ENCODE results near the gene PTPRE.

The PTPRE gene

GRCh38 chr10:127907411-127908105 is 655 bp downstream of the PTPRE start:
- H3K36me3 Mint-ChIP-seq (ENCODE audit: low read depth), result no peaks in the 10 kb centered on the region
- peaks cover 36% of the 10 kb centered on the region for H3K27me3 Mint-ChIP-seq (ENCODE audit: low read depth)
- H3K4me3 Mint-ChIP-seq, result no peak overlapping the region
- H3K4me1 Mint-ChIP-seq (ENCODE audit: low read depth), result peaks cover 2% of the 10 kb centered on the region
- H3K27ac Mint-ChIP-seq, result no peak overlapping the region
- no peaks in the 10 kb centered on the region for H3K9me3 Mint-ChIP-seq
- no peak for DNase-seq (ENCODE audit: low spot score)

GRCh38 chr10:127908106-127908958 is 1.4 kb downstream of the PTPRE start:
- Mint-ChIP-seq H3K9me3 (no peaks in the 10 kb centered on the region), H3K4me3 (no peak overlapping the region), H3K4me1 (ENCODE audit: low read depth) (peaks cover 2% of the 10 kb centered on the region), H3K36me3 (ENCODE audit: low read depth) (no peaks in the 10 kb centered on the region), H3K27me3 (ENCODE audit: low read depth) (peaks cover 33% of the 10 kb centered on the region), H3K27ac (no peak overlapping the region)
- DNase-seq (ENCODE audit: low spot score), result no peak

- no peak overlapping the region for H3K4me3 Mint-ChIP-seq
- H3K27me3 Mint-ChIP-seq (ENCODE audit: low read depth), result peaks cover 31% of the 10 kb centered on the region
Observed at GRCh38 chr10:127908959-127909267, 2.0 kb downstream of the PTPRE start.

GRCh38 chr10:127909716-127910463 is 3.0 kb downstream of the PTPRE start:
- H3K4me3 Mint-ChIP-seq, result no peak overlapping the region
- no peak for DNase-seq (ENCODE audit: low spot score)
- peaks cover 2% of the 10 kb centered on the region for H3K4me1 Mint-ChIP-seq (ENCODE audit: low read depth)
- H3K27ac Mint-ChIP-seq, result no peak overlapping the region
- H3K27me3 Mint-ChIP-seq (ENCODE audit: low read depth), result peaks cover 26% of the 10 kb centered on the region
- no peaks in the 10 kb centered on the region for H3K9me3 Mint-ChIP-seq
- H3K36me3 Mint-ChIP-seq (ENCODE audit: low read depth), result no peaks in the 10 kb centered on the region

More at GRCh38 chr10:127908959-127909267, 2.0 kb downstream of the PTPRE start:
- peaks cover 2% of the 10 kb centered on the region for H3K4me1 Mint-ChIP-seq (ENCODE audit: low read depth)
- no peak overlapping the region for H3K27ac Mint-ChIP-seq
- no peak for DNase-seq (ENCODE audit: low spot score)
- no peaks in the 10 kb centered on the region for H3K9me3 Mint-ChIP-seq
- no peaks in the 10 kb centered on the region for H3K36me3 Mint-ChIP-seq (ENCODE audit: low read depth)

GRCh38 chr10:127910464-127910770 is 3.5 kb downstream of the PTPRE start:
- peaks cover 25% of the 10 kb centered on the region for H3K27me3 Mint-ChIP-seq (ENCODE audit: low read depth)
- no peaks in the 10 kb centered on the region for H3K36me3 Mint-ChIP-seq (ENCODE audit: low read depth)
- no peak overlapping the region for H3K4me3 Mint-ChIP-seq
- DNase-seq (ENCODE audit: low spot score), result no peak
- peaks cover 2% of the 10 kb centered on the region for H3K4me1 Mint-ChIP-seq (ENCODE audit: low read depth)
- H3K9me3 Mint-ChIP-seq, result no peaks in the 10 kb centered on the region
- no peak overlapping the region for H3K27ac Mint-ChIP-seq

GRCh38 chr10:127911218-127911866 is 4.4 kb downstream of the PTPRE start:
- H3K27me3 Mint-ChIP-seq (ENCODE audit: low read depth), result peaks cover 21% of the 10 kb centered on the region
- no peak overlapping the region for H3K27ac Mint-ChIP-seq
- H3K4me1 Mint-ChIP-seq (ENCODE audit: low read depth), result peaks cover 1% of the 10 kb centered on the region
- peaks cover 4% of the 10 kb centered on the region for H3K9me3 Mint-ChIP-seq
- H3K36me3 Mint-ChIP-seq (ENCODE audit: low read depth), result no peaks in the 10 kb centered on the region
- no peak overlapping the region for H3K4me3 Mint-ChIP-seq
- DNase-seq (ENCODE audit: low spot score), result no peak

DNA sequence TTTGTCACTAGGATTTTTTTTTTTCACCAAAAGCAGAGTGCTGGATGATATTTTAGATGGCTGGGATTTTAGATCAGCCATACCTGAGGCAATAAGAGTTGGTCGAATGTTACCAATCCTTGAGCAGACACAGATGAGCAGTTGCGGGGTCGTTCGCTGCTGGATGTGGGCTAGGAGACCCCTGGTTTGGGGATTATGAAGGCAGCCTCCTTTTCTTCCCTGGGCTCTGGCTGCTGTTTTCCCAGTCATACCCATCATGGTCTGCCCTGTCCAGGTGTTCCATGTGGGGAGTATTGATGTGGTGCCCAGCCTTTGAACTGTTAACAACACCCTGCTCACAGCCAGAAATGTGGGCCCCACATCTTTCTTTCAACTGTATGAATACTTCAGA is 5.0 kb downstream of the PTPRE start:
- no peaks in the 10 kb centered on the region for H3K4me1 Mint-ChIP-seq (ENCODE audit: low read depth)
- H3K36me3 Mint-ChIP-seq (ENCODE audit: low read depth), result no peaks in the 10 kb centered on the region
- peaks cover 5% of the 10 kb centered on the region for H3K9me3 Mint-ChIP-seq
- no peak for DNase-seq (ENCODE audit: low spot score)
- no peak overlapping the region for H3K27ac Mint-ChIP-seq
- H3K4me3 Mint-ChIP-seq, result no peak overlapping the region
- H3K27me3 Mint-ChIP-seq (ENCODE audit: low read depth), result peaks cover 17% of the 10 kb centered on the region

DNA sequence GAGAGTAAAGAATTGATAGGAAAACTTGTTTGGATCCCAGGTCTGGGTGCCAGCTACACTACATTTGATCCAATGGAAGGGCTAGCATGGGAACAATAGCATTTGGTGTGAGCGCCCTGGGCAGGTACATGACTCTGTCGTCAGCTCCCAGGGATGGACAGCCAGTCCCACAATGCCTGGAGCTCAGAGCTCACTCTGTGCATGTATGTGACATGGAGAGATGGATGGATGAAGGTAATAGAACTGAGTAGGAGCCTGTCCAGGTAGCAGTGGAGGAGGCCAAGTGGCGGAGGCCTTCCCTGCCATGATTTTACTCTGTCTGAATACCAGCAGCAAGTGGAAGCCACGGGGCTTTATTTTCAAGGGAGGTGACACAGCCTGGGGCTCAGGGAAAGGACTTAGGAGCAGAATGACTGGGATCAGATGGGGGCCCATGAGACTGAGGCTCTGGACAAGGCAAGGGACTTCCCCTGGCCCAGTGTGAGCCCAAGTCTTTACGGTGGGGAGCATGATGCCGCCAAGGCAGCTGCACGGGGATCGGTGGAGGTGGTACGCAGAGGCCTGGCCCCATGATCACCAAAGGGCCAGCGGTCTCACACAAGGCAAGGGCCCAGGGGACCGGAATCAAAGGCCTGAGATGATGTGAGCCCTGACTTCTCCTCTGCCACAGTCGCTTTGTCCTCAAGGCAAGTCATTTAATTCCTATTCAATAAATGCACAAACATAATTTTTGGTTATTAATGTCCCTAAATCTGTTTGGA is 5.9 kb downstream of the PTPRE start:
- Mint-ChIP-seq H3K4me1 (ENCODE audit: low read depth) (no peaks in the 10 kb centered on the region), H3K36me3 (ENCODE audit: low read depth) (no peaks in the 10 kb centered on the region), H3K9me3 (peaks cover 5% of the 10 kb centered on the region), H3K4me3 (no peak overlapping the region), H3K27ac (no peak overlapping the region), H3K27me3 (ENCODE audit: low read depth) (peaks cover 16% of the 10 kb centered on the region)
- DNase-seq (ENCODE audit: low spot score), result no peak

DNA sequence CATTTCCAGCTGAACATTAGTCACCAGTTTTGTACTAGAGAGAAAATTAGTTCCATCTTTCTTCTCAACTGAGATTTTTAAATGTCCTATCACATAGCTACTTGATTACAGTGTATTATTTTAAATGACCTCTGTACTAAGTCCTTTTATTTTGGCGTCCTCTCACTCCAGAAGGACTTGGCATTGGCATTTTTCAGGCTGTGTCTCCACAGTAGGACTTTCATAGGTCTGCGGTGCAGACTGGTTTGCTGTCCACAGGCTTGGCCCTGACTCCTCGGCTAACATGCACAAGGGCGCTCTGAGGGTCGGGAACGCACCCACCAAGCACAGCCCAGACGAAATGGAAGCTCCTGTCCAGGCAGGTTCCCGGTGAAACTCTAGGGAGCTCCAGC is 6.5 kb downstream of the PTPRE start:
- no peaks in the 10 kb centered on the region for H3K36me3 Mint-ChIP-seq (ENCODE audit: low read depth)
- H3K4me3 Mint-ChIP-seq, result no peak overlapping the region
- peaks cover 5% of the 10 kb centered on the region for H3K9me3 Mint-ChIP-seq
- DNase-seq (ENCODE audit: low spot score), result no peak
- no peaks in the 10 kb centered on the region for H3K4me1 Mint-ChIP-seq (ENCODE audit: low read depth)
- H3K27me3 Mint-ChIP-seq (ENCODE audit: low read depth), result peaks cover 12% of the 10 kb centered on the region
- no peak overlapping the region for H3K27ac Mint-ChIP-seq

- peaks cover 5% of the 10 kb centered on the region for H3K9me3 Mint-ChIP-seq
- H3K36me3 Mint-ChIP-seq (ENCODE audit: low read depth), result no peaks in the 10 kb centered on the region
- H3K4me1 Mint-ChIP-seq (ENCODE audit: low read depth), result peaks cover 8% of the 10 kb centered on the region
- H3K27ac Mint-ChIP-seq, result no peak overlapping the region
- H3K4me3 Mint-ChIP-seq, result no peak overlapping the region
- no peak for DNase-seq (ENCODE audit: low spot score)
- peaks cover under 1% of the 10 kb centered on the region for H3K27me3 Mint-ChIP-seq (ENCODE audit: low read depth)
Observed at GRCh38 chr10:127915324-127915723, 8.4 kb downstream of the PTPRE start.

- peaks cover 8% of the 10 kb centered on the region for H3K4me1 Mint-ChIP-seq (ENCODE audit: low read depth)
- no peak overlapping the region for H3K4me3 Mint-ChIP-seq
- no peak overlapping the region for H3K27ac Mint-ChIP-seq
- peaks cover 5% of the 10 kb centered on the region for H3K9me3 Mint-ChIP-seq
- H3K36me3 Mint-ChIP-seq (ENCODE audit: low read depth), result no peaks in the 10 kb centered on the region
- H3K27me3 Mint-ChIP-seq (ENCODE audit: low read depth), result no peaks in the 10 kb centered on the region
- DNase-seq (ENCODE audit: low spot score), result no peak
Observed at GRCh38 chr10:127916826-127917225, 9.9 kb downstream of the PTPRE start.

- no peaks in the 10 kb centered on the region for H3K27me3 Mint-ChIP-seq (ENCODE audit: low read depth)
- no peak overlapping the region for H3K4me3 Mint-ChIP-seq
- no peaks in the 10 kb centered on the region for H3K36me3 Mint-ChIP-seq (ENCODE audit: low read depth)
- H3K9me3 Mint-ChIP-seq, result peaks cover 5% of the 10 kb centered on the region
- H3K27ac Mint-ChIP-seq, result no peak overlapping the region
- H3K4me1 Mint-ChIP-seq (ENCODE audit: low read depth), result peaks cover 8% of the 10 kb centered on the region
- DNase-seq (ENCODE audit: low spot score), result no peak
Observed at GRCh38 chr10:127918572-127918971, 11.7 kb downstream of the PTPRE start.

DNA sequence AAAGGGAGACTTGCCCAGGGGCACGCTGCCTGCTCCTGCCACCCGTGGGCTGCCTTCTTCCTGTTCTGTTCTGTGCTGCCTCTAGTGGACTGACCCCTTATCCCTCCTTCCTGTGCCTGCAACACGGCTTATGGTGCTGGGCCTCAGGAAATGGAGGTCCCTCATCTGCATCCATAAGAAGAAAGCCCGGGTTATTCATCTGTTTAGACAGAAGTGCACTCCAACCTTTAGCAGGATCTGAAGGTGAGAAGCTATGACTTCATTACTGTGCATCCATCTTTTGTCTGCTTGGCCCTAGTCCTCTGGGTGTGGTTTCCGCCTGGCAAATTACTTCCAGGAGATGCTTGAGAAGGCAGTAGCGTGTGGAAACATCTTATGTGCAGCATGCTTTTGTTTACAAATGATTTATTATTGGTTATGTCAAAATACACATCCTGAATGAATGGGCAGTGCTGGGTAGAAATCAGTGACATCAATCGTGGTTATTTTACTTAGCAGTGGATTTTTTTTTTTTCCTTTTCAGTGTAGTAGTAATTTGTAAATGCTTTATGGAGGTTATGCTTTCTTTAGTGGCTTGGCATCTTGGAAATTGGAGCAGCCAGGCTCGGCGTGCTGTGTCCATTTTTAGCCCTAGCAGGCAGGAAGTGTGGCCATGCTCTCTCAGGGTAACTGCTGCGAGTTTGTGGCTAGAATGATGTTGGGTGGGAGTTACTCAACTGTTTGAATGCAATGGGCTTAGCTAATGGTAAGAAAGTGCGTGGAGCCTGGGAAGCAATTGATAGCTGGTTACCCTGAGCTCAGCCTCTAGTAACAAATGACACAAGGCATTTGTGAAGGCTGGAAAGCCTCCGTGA is 12.7 kb downstream of the PTPRE start:
- Mint-ChIP-seq H3K27ac (no peak overlapping the region), H3K9me3 (peaks cover 5% of the 10 kb centered on the region), H3K36me3 (ENCODE audit: low read depth) (no peaks in the 10 kb centered on the region), H3K4me3 (no peak overlapping the region), H3K27me3 (ENCODE audit: low read depth) (no peaks in the 10 kb centered on the region), H3K4me1 (ENCODE audit: low read depth) (peaks cover 8% of the 10 kb centered on the region)
- no peak for DNase-seq (ENCODE audit: low spot score)

All from T-helper 2 cell treated with Interferon-gamma antibody and Interleukin-4, amounts not matched to agents 5 μg/mL and 100 μg/mL, for 36 hours (primary cell).